ENCODE data around the gene EIF4EBP3. TPM values are rescaled to one million over a fixed set of nuclear protein-coding genes. Genes with fewer than 3 reads are reported as not detected.

The EIF4EBP3 gene
- total and polyA plus RNA-seq, 2 donors (not counting 1 experiment from before 2014, with no cell fraction given): 15.0 to 18.2 TPM

DNA sequence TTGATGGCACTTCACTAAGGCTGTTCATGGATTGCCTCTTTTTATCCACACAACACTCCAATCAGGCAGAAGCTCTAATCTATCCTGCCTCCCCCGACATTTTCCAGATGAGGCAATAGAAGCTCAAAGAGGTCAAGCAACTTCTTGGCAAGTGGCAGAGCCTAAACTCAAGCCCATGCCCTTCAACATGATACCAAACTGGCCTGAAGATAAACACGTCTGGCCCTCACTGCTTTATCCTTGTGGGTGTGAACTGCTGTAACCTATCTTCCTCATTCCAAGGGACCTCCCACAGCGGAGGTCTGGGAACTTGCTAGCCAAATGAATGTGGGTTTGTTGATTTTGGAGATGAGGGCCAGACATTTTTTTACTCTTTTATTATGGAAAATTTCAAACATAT is 26.7 kb downstream of the EIF4EBP3 start:
- WGBS (ENCODE audit: insufficient coverage): 100% methylated on average over 1 of the region's 3 CpGs
- H4K20me1 ChIP-seq (ENCODE audit: control insufficient read depth, insufficient read depth, low read length, poor library complexity, severe bottlenecking): no peaks in the 10 kb centered on the region
- no peak overlapping the region for H3K9ac ChIP-seq (ENCODE audit: low read length)
- H3K4me2 ChIP-seq (replicated peaks; ENCODE audit: low read depth, low read length, poor library complexity, severe bottlenecking): no peak overlapping the region
- TF ChIP-seq EZH2 (IDR thresholded peaks at IDR 0.05; ENCODE audit: borderline replicate concordance, insufficient read depth, low read depth, low read length, poor library complexity, severe bottlenecking): no peak
- TF ChIP-seq, protein P1, sequence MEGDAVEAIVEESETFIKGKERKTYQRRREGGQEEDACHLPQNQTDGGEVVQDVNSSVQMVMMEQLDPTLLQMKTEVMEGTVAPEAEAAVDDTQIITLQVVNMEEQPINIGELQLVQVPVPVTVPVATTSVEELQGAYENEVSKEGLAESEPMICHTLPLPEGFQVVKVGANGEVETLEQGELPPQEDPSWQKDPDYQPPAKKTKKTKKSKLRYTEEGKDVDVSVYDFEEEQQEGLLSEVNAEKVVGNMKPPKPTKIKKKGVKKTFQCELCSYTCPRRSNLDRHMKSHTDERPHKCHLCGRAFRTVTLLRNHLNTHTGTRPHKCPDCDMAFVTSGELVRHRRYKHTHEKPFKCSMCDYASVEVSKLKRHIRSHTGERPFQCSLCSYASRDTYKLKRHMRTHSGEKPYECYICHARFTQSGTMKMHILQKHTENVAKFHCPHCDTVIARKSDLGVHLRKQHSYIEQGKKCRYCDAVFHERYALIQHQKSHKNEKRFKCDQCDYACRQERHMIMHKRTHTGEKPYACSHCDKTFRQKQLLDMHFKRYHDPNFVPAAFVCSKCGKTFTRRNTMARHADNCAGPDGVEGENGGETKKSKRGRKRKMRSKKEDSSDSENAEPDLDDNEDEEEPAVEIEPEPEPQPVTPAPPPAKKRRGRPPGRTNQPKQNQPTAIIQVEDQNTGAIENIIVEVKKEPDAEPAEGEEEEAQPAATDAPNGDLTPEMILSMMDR (IDR thresholded peaks at IDR 0.05): no peak
- no peak for ATAC-seq (ENCODE audit: low read depth)
- ChIA-PET POLR2A (no interaction called here), CTCF (no interaction called here)
- Mint-ChIP-seq H3K27me3 (no peaks in the 10 kb centered on the region), H3K27ac (no peak overlapping the region), H3K9me3 (ENCODE audit: insufficient read depth) (no peaks in the 10 kb centered on the region), H3K4me3 (no peak overlapping the region), H3K4me1 (peaks cover 12% of the 10 kb centered on the region)
- no peak overlapping the region for H3K4me3 ChIP-seq (ENCODE audit: control extremely low read depth in 1 of 5, extremely low read depth in 1 of 5, insufficient read depth in 1 of 5, low read depth in 2 of 5, low read length in 4 of 5)
- peaks cover 4% of the 10 kb centered on the region for H3K79me2 ChIP-seq (ENCODE audit: control insufficient read depth, insufficient read depth, low read length)
- intact Hi-C loops (cut with micrococcal nuclease): no loop called here
- H3K4me1 ChIP-seq (ENCODE audit: control insufficient read depth in 2 of 2, insufficient read depth in 2 of 2, low read length in 2 of 2): peaks cover 10 to 12% of the 10 kb centered on the region in 2 donors
- no peaks in the 10 kb centered on the region for H3K27me3 ChIP-seq (replicated peaks in 1 of 4; ENCODE audit: control extremely low read depth in 1 of 4, control insufficient read depth in 3 of 4, insufficient read depth in 4 of 4, low read length in 3 of 4)
- DNase-seq: no peak
- H3K27ac ChIP-seq (ENCODE audit: low read length in 2 of 2): no peak overlapping the region
- H3K36me3 ChIP-seq (replicated peaks in 1 of 2; ENCODE audit: control extremely low read depth in 1 of 2, control insufficient read depth in 1 of 2, extremely low read depth in 1 of 2, insufficient read depth in 2 of 2, low read length in 1 of 2): peaks cover 0 to 7% of the 10 kb centered on the region in 2 experiments
- no peaks in the 10 kb centered on the region for H3K9me3 ChIP-seq (ENCODE audit: control extremely low read depth in 1 of 3, control insufficient read depth in 2 of 3, insufficient read depth in 1 of 3, low read length in 2 of 3)
- H2AFZ ChIP-seq (ENCODE audit: insufficient read depth, low read depth, low read length, poor library complexity, severe bottlenecking): no peak overlapping the region

DNA sequence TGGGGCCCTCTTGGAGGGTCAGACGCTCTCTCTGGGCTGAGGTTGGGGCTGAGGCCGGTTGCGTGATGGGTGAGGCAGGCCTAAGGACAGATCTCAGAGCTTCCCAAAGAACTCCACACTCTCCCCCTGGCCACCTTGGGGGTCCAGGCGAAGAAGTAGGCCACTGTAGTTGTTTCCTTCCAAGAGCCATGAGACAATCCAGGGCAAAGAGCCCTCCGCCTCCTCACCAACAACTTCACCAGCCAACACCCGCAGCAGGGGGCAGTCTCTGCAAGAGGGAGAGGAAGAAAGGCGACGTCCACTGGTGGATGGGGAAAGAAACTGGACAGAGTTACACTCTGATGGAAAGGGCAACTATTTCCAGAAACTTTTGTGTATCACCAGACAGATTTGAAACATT is 27.8 kb downstream of the EIF4EBP3 start:
- no peaks in the 10 kb centered on the region for H3K27me3 ChIP-seq (replicated peaks in 1 of 4; ENCODE audit: control extremely low read depth in 1 of 4, control insufficient read depth in 3 of 4, insufficient read depth in 4 of 4, low read length in 3 of 4)
- no peaks in the 10 kb centered on the region for H3K9me3 ChIP-seq (ENCODE audit: control extremely low read depth in 1 of 3, control insufficient read depth in 2 of 3, insufficient read depth in 1 of 3, low read length in 2 of 3)
- peaks cover 0 to 3% of the 10 kb centered on the region in 2 experiments for H3K36me3 ChIP-seq (replicated peaks in 1 of 2; ENCODE audit: control extremely low read depth in 1 of 2, control insufficient read depth in 1 of 2, extremely low read depth in 1 of 2, insufficient read depth in 2 of 2, low read length in 1 of 2)
- no peak overlapping the region for H3K4me3 Mint-ChIP-seq
- CTCF ChIA-PET: no interaction called here
- H3K27ac Mint-ChIP-seq: no peak overlapping the region
- peaks cover 0 to under 1% of the 10 kb centered on the region in 2 donors for H3K4me1 ChIP-seq (ENCODE audit: control insufficient read depth in 2 of 2, insufficient read depth in 2 of 2, low read length in 2 of 2)
- no peak overlapping the region for H3K4me3 ChIP-seq (ENCODE audit: control extremely low read depth in 1 of 5, extremely low read depth in 1 of 5, insufficient read depth in 1 of 5, low read depth in 2 of 5, low read length in 4 of 5)
- H2AFZ ChIP-seq (ENCODE audit: insufficient read depth, low read depth, low read length, poor library complexity, severe bottlenecking): no peak overlapping the region
- no peak overlapping the region for H3K27ac ChIP-seq (ENCODE audit: low read length in 2 of 2)
- POLR2A ChIA-PET: no interaction called here
- TF ChIP-seq EZH2 (IDR thresholded peaks at IDR 0.05; ENCODE audit: borderline replicate concordance, insufficient read depth, low read depth, low read length, poor library complexity, severe bottlenecking): no peak
- TF ChIP-seq, protein P1 (IDR thresholded peaks at IDR 0.05): no peak
- no peaks in the 10 kb centered on the region for H4K20me1 ChIP-seq (ENCODE audit: control insufficient read depth, insufficient read depth, low read length, poor library complexity, severe bottlenecking)
- 100% methylated on average over 3 of the region's 8 CpGs for WGBS (ENCODE audit: insufficient coverage)
- no peaks in the 10 kb centered on the region for H3K9me3 Mint-ChIP-seq (ENCODE audit: insufficient read depth)
- H3K27me3 Mint-ChIP-seq: peaks cover 2% of the 10 kb centered on the region
- intact Hi-C loops (cut with micrococcal nuclease): no loop called here
- no peak overlapping the region for H3K9ac ChIP-seq (ENCODE audit: low read length)
- DNase-seq: no peak
- H3K79me2 ChIP-seq (ENCODE audit: control insufficient read depth, insufficient read depth, low read length): peaks cover 4% of the 10 kb centered on the region
- no peak for ATAC-seq (ENCODE audit: low read depth)
- H3K4me1 Mint-ChIP-seq: peaks cover under 1% of the 10 kb centered on the region
- no peak overlapping the region for H3K4me2 ChIP-seq (replicated peaks; ENCODE audit: low read depth, low read length, poor library complexity, severe bottlenecking)

Measured in B cell (primary cell).